Activated CD4-positive, alpha-beta T cell treated with anti-CD3 and anti-CD28 coated beads, Interleukin-10, Interleukin-2, amounts not matched to agents 100 ng/mL and 50 ng/mL, durations not matched to agents 16 hours and 8 hours (primary cell): Measurements from ENCODE around the gene GRK5.

Experiments
- DNase-seq: peaks from one replicate; pipeline ENCODE4 v3.0.0-alpha.2; 2020

The GRK5 gene

DNA sequence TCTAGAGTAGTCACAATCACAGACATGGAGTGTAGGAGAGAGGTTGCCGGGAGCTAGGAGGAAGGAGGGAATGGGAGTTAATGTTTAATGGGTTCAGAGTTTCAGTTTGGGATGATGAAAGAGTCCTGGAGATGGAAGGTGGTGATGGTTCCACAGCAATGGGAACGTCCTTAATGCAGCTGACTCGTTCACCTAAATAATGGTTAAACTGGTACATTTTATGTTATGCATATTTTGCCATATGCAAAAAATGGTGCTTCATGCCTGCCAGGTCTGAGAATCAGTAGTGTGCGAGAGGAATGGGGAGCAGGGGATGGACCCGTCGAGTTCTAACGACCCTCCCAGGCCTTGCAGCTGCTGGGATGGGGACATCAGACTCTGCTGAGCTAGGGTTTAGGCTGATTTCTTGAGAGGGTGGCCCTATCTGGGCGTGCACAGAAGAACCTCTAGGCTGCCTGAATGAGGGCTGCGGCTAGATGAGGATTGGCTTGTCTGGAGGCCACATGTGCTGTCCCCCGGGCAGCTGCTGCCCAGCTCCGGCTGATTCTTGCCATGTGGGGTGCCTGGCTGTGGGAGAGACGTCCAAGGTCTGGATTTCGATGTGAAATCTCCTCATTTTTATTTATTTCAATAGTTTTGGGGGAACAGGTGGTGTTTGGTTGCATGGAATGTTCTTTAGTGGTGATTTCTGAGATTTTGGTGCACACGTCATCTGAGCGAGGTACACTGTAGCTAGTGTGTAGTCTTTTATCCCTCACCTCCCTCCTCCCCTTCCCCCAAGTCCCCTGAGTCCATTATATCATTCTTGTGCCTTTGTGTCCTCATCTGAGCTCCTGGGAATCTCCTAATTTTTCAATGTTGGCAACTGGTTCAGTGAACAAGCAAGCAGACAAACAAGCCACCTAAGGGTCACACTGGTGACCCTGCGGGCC lies 116.0 kb downstream of the GRK5 start:
- no peak for DNase-seq

DNA sequence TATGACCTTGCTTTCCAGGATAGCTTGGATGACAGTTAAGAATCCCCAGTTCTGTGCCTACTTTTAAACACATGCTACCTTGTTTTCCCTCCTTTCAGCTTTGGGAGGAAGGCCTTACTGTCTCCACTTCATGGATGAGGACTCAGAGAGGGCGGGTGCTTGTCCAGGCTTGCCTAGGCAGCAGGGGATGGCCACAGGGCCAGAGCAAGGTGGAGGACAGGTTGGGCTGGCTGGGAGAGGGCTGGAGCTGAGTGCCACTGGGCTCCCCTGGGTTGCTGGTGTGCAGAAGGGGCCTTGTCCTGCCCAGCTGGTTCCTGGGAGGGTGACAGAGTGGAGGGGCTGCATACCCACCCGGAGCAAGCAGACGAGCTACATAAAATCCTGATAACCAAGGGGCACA lies 117.8 kb downstream of the GRK5 start:
- no peak for DNase-seq

DNA sequence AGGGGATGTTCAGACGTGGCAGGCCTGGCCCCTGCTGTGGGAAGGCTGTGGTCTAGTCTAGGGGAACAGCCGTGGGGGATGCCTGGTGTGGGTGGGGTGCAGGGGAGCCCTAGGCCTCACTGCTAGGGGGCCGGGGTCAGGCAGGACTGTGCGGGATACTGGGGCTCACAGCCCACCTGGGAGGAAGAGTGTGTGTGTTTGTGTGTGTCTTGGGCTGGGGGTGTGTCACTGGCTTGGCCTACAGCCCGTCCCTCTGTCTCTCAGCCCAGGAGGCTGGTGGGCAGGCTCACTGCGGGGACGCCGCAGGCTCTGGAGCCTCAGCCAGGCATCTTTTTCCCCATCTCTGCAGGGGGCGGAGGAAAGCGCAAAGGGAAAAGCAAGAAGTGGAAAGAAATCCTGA lies 118.8 kb downstream of the GRK5 start:
- no peak for DNase-seq

DNA sequence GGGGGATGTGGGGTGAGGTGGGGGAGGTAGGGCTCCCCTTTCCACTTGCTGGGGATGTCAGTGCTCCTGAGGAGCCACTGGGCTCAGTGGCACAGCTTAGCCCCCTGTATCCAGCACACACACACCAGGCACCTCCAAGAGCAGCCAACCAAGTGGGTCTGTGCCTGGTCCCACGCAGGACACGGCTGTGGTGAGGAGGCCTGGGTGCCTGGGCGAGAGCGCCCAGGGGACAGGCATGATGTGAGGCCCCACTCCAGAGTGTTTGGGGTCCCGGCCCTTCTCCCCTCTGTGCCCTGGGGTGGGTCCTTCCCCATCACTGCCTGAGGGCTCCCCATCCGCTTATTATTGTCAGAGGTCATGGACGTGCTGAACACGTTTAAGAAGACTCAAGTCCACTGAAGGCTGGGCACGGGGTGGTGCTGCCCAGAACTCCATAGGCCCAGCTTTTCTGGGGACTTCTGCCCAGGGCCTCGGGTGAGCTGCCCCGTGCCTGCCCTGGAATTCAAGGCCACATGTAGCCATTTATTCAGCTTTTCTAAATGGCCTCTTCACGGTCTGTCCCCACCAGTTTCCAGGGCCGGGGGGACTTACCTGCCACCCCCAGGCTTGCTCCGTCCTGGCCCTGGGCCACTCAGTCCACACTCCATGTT lies 119.8 kb downstream of the GRK5 start:
- no peak for DNase-seq

DNA sequence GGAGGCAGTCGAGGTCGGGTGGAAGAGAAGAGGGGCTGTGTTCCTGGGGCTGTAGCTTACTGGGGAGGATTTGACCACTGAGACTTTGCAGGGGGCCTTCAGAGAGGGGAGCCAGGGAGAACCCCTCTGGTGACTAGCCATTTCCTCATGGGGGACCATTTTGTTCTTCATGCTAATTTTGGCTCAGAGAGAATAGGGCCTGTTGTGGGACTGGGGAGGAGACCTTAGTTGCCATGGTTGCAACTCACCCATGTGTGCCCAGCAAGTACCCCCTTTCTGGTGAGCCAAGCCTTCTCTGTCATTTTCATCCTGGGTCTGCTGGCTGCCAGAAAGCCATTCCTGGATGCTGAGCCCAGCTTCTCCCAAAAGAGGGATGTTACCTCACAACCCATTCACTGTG lies 120.9 kb downstream of the GRK5 start:
- DNase-seq = no peak

DNA sequence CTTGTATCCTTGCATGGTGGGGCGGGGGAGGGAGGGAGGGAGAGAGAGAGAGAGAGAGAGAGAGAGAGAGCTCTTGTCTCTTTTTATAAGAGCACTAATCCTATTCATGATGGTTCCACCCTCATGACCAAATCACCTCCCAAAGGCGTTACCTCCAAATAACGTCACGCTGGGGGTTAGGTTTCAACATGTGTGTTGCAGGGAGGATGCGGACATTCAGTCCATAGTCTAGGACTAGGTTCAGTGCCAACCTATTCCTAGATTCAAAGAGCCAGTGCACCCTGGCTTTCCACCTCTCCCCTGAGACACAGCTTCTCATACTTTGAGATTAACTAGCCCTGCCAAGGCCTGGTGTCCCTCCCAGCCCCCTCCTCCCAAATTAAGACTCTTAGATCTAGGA lies 123.0 kb downstream of the GRK5 start:
- no peak for DNase-seq

DNA sequence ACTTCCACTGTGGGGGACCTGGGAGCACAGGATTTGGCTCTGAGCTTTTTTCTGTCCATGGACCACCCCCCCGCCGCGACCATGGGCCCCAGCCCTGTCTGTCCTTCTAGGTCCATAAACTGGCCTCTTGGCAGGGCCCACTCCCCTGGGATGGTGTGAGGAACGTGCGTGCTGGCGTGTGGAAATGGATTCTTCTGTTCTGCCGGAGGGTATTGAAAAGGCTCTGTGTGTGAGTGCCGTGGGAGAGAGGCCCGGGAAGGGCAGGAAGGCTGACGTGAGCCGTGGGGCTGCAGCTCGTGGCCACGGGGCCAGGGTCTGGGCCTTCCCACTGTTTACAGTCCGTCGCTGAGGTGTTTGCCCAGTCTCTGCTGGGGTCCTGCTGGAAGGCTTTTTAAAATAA lies 123.7 kb downstream of the GRK5 start:
- DNase-seq = no peak

DNA sequence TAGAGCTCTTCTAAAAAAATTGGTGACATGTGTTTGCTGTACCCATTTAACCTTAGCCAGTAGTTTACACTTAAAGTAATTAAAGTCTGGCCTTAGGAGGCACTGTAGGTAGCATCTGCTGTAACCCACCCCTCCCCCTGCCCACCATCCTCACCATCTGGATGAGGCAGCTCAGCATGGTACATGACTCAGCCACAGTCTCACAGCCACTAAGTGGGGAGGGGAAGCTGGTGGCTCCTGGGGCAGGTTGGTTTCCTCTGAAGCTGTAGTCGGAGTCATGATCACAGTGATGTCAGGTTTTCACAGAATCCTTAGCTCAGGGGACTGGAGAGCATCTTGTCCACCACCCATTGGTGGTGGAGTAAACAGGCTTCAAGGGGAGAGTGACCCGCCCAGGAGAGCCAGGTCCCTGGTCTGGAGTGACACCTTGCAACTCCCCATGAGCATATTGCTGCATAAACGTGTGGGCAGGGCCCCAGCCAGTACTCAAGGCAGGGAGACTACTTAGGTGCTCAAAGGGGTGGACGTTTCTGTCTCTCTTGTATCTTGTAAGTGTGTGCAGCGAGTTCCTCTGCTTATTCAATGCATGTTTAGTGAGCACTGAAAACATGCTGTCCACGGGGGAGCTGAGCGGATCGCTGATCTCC lies 125.9 kb downstream of the GRK5 start:
- peak; percentile 67 for DNase-seq

DNA sequence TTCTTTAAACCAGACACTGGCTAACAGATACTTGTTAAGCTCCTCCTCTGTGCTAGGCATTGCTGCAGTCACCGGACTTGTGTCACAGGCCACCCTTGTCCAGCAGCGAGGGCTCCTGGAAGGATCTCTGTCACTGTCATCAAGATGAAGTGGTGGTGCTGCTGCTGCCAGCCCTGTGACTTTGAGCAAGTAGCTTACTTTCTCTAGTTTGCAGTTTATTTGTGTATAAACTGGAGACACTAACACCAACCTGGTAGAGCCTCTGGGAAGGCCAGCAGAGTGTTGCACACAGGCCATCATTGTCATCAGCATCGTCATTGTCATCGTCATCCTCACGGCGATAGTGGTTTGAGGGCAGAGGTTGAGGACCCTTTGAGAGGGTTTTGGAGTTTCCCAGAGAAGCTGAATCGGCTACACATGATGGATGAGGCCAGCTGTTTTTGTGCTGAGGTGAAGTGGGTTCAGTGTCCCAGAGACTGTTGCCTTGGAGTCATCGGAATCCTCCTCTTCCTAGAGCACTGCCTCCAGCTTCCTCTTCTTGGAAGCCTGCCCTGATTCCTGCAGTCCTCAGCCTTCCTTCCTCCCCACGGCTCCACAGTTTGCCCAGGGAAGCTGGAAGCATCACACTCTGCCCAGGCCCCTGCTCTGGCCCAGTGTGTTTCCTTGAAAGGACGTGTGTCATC lies 128.4 kb downstream of the GRK5 start:
- DNase-seq = no peak

DNA sequence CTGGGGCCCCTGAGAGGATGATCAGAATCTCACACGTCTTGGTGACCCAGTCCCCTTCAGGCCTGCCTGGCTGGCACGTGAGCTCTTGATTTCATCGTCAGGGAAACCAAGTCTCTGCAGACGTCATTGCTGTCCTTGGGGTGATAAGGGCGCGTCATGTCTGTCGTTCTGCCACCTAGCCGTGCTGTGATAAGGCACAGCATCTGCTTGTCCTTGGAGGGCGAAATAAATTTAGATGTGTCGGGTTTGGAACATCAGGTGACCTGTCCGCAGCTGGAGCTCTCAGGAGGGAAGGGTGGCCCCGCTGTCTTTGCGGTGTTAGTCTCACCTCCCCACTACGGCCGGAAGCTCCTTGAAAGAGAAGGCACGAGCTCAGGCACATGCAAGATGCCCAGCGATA lies 129.2 kb downstream of the GRK5 start:
- no peak for DNase-seq

DNA sequence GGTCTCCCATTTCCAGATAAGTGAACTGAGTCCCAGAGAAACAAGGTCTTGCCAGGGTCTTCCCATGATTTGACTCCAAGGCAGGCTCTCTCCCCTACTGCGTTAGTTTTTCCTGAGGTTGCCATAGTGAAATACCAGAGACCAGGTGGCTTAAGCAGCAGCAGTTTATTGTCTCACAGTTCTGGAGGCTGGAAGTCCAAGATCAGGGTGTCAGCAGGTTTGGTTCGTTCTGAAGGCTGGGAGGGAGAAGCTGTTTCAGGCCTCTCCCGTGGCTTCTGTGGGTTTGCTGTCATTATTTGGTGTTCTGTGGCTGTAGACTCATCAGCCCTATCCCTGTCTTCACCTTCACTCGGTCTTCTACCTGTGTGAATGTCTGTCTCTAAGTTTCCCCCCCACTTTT lies 129.9 kb downstream of the GRK5 start:
- no peak for DNase-seq

DNA sequence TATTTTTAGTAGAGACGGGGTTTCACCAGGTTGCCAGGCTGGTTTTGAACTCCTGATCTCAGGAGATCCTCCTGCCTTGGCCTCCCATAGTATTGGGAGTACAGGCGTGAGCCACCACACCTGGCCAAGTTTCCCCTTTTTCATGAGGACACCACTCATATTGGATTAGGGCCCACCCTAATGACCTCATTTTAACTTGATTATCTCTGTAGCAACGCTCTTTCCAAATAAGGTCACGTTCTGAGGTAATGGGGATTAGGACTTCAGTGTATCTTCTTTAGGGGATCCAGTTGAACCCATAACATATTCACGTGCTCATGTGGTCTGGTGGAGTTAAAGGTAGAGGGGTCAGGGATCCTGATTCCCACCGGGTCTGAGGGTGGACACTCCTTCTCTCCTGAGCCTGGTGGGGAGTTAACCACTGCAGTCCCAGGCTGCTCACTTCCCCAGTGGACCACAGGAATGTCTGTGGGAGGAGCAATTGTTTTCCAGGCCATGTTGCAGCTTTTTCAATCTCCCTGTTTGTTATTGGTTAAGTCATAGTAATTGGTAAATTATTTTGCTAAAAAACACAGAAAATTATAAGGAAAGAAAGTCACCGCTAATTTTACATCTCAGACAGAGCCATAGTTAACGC lies 130.5 kb downstream of the GRK5 start:
- DNase-seq = no peak

DNA sequence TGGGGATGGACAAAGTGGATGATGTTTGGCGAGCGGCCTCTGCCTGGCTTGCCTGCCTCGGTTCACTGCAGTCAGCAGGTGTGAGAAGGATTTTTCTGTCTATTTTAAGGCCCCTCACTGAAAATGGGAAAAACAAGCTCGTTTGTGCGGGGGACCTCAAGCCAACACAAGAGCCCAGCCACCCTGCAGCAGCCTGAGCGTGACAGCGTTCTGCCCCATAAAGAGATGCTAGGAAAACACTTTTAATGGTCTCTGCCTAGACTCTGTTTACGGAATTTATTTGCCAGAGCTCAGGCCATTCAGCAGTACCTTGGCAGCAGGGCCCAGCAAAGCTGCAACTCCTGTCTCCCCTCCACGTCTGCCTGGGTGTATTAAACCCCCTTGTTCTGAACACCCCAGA lies 131.7 kb downstream of the GRK5 start:
- no peak for DNase-seq

DNA sequence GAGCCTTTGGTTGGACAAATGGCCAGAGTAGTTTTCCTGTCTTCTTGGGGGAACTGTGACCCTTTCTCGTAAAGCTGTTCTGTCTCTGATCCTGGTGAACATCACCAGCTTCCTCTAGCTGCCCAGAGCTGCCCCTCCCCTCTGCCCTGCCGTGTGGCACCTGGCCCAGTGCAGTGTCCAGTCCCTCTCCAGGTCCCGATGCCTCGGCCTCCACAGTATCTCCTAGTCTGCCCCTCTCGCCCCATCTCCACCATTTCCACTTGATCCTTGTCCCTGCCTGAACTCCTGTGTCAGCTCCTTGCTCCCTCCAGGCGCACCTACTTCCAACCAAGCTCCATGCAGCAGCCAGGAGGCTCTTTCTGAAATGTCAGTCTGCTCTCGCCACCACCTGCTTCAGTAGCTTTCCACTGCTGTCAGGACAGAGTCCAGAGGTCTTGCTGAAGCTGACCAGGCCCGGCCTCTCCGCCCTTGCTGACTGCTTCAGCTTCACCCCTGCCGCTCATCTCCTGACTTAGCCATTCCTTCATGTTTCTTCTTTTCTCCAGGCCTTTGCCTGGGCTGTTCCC lies 133.6 kb downstream of the GRK5 start:
- no peak for DNase-seq

DNA sequence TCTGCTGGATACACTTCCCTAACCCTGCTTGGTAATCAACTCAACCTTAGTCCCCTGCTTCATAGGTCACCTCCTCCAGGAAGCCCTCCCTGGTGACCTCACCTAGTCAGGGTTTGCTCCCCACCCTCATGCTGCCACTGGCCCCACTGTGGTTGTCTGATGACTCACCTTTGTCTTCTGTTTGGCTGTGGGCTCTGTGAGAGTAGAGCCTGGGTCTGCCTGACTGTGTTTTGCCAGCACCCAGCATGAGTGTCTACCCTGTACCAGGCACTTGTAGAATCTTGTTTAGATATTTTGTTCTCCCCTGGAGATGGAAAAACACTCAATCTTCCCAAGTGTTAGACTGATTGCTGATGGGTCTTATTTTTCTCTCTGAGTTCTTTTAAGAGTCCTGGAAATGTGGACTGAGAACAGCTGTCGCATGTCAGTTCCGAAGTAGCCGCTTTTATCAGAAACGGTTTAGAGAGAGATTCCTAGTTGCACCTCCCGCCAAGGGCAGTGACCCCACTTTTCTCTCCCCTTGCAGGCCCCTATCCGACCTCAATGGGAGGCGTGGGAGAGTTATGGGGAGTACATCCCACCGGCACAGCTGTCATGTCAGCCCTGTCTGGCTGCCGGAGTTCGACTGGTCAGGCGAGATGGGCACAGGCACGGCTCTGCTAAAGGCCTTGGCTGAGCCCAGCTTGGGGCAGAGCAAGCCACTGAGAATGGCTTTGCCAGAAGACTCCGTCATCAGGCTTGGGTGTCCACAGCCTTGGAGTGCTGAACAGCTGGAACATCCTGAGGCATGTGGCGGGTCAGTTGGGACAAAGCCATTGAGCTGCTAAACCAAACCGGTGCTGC lies 134.3 kb downstream of the GRK5 start:
- DNase-seq = peak; percentile 70

DNA sequence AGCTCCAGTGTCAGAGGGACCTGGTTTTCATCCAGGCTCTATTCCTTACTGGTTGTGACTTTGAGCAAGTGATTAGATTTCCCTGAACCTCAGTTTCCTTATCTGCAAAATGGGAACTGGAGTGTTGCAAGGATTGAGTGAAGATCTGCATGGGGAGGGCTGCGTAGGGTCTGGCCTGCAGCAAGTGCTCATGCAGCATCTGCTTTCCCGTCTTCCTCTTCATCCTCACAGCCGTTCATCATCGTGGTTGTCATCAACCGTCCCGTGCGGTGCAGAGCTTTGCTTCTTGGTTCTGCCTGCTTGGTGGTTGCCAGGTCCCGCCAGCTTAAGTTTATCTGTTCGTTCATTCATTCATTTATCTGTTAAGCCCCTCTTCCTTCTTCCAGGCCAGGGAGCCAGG lies 135.0 kb downstream of the GRK5 start:
- no peak for DNase-seq

DNA sequence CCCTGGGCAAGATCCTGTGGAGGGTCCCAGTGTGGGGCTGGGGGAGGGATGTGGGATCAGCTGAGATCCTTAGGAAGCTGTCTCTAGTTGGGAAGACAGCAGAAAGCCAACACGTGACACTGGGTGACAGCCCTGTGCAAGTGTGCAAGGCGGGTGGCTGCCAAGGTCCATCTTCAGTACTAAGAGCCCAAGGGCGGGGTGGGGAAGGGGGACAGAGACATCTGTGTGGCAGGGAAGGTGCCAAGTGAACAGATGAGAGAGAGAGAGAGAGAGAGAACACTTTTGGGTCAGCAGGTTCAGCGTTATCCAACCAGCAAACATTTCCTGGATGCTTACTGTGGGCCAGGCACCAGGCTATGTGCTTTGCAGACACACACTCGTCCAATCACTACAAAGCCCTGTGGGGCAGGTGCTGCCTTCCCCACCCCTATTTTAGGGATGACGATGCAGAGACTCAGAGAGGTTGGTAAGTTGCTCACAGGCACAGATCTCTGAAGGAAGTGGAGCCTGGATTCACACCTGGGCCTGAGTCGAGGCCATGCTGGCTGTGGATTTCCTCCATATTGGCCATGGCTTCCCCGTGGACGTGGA lies 135.7 kb downstream of the GRK5 start:
- DNase-seq = no peak

DNA sequence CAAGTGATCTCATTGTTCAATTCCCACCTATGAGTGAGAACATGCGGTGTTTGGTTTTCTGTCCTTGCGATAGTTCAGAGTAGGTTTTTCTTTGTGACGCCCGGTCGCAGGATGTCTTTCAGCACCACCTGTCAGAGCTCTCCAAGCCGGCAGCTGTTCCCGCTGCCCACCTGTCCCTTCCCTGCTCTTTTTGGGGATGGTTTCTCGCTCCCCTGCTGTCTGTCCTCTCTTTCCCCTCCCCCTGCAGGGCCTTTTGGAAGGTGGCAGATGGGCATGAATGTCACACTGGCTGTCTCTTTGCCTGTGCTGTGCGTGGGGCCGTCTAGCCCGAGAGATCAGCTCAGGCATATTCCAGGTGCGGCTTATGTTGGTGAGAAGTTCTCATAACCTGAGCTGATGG lies 137.0 kb downstream of the GRK5 start:
- no peak for DNase-seq

DNA sequence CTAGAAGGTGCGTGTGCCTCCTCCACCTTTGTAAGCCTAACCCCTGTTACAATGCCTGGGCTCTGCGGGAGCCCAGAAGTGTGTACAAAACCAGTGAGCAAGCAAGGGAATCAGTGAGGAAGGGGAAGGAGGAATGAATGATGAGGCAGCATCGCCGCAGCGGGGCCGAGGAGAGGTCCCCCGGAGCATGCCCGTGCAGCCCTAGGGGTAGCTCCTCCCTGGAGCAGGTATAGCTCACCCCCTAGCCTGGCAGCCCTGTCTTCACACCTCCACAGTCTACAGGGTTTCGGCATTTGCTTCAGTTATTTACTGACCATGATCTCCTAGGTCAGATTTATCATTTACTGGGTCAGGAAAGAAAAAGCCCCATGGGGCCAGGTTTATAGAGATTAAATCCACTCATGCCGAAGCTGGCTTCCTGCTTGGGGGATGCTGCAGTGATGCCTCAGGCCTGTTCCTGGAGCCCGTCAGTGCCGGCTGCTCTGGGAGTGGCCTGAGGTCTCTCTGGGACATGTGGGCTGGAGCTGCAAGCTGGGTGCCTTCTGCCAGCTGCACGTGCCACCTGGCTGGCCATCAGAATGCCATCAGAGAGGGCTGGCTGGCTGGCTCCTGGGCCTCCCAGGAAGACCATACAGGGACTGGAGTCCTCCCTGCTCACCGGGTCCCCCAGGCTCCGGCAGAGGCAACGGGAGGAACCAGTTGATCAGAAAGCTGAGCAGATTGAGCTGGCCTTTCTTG lies 138.9 kb downstream of the GRK5 start:
- DNase-seq = no peak

DNA sequence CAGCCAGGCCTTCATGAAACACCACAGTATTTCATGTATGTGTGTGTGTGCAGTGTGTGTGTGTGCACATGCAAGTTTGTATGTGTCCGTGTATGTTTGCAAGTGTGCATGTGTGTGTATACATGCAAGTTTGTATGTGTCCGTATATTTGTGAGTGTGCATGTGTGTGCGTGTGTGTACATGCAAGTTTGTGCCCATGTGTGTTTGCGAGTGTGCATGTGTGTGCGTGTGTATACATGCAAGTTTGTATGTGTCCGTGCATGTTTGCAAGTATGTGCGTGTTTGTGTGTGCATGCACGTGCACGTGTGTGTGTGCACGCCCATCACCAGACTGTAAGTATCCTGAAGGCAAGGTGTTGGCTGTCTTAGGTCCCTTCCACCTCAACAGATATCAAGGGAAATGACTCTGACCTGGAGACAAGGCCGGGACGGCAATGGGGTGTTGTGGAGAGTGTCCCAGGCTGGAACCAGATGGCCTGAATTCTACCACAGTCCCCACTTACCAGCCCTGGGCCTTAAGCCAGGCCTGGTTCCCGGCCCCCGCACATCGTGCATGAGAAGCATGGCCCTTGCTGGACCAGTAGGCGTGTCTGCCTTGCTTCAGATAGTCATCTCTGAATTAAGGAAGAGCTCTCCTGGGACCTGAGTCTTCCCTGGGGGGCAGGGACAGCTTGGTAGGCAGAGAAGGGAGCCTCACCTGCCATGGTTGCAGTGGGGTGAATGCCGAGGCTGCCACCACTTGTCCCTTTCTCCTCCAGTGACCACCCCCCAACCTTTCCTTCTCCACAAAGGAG lies 140.0 kb downstream of the GRK5 start:
- no peak for DNase-seq
